ENCODE data around the gene PATZ1. TPM values are rescaled to one million over a fixed set of nuclear protein-coding genes. Genes with fewer than 3 reads are reported as not detected.

PATZ1 gene
- total RNA-seq, 1 experiment from 2014 or later, result 120 TPM

- no peaks in the 10 kb centered on the region; the same call in 1 of the 2 replicates for H3K4me1 ChIP-seq (ENCODE audit: insufficient read depth, low read length)
- no peak within 1 kb of the TSS for H2BK5ac ChIP-seq (ENCODE audit: insufficient read length, low read length)
- peaks cover 19 to 26% of the 10 kb centered on the region in 2 experiments for H3K4me1 Mint-ChIP-seq
- H3K79me2 ChIP-seq (ENCODE audit: insufficient read depth, low read length), result no peaks in the 10 kb centered on the region
- H4K5ac ChIP-seq (ENCODE audit: insufficient read length, low read depth, low read length), result no peak within 1 kb of the TSS
- no peak within 1 kb of the TSS for H3K4ac ChIP-seq (ENCODE audit: low read depth, low read length)
- peak within 1 kb of the TSS; percentile 68 to 95 (median 72); a peak in 6 of 7 replicates for H3K27ac Mint-ChIP-seq
- peak within 1 kb of the TSS; percentile 72 for H3K4me2 ChIP-seq (ENCODE audit: insufficient read depth, insufficient read length, low read length)
- H3K4me3 Mint-ChIP-seq, result peak within 1 kb of the TSS; percentile 69 to 82
- no peak within 1 kb of the TSS for H3K14ac ChIP-seq (ENCODE audit: insufficient read depth, low read length)
- no peaks in the 10 kb centered on the region; a peak in 1 of 7 replicates for H3K36me3 Mint-ChIP-seq (ENCODE audit: insufficient read depth in 1 of 3, low read depth in 3 of 3)
- no peak within 1 kb of the TSS for H3K18ac ChIP-seq (ENCODE audit: insufficient read length, low read depth, low read length)
- no peak within 1 kb of the TSS for H3T11ph ChIP-seq (ENCODE audit: low read length)
- H2BK20ac ChIP-seq (ENCODE audit: low read depth, low read length, poor library complexity, severe bottlenecking), result no peak within 1 kb of the TSS
- H3K9me3 Mint-ChIP-seq, result no peaks in the 10 kb centered on the region; a peak in 1 of 5 replicates
- no peak within 1 kb of the TSS for H3K23ac ChIP-seq (ENCODE audit: insufficient read length, low read depth, low read length)
- peak within 1 kb of the TSS; percentile 7 for H3K27ac ChIP-seq (ENCODE audit: insufficient read length, low read depth, low read length)
- peak within 1 kb of the TSS; percentile 34 for H3K9ac ChIP-seq (ENCODE audit: extremely low read depth, insufficient read length, low read length)
- no CpG with 5 or more reads among the region's 19 CpGs for WGBS (ENCODE audit: extremely low coverage, insufficient read length, low lambda C conversion rate)
- no peak within 1 kb of the TSS for H2BK15ac ChIP-seq (ENCODE audit: low read depth, low read length)
- H3K23me2 ChIP-seq (ENCODE audit: insufficient read length, low read depth, low read length, poor library complexity, severe bottlenecking), result peaks cover 11% of the 10 kb centered on the region
- H3K27me3 Mint-ChIP-seq (ENCODE audit: low read depth), result peaks cover 25% of the 10 kb centered on the region
- no peaks in the 10 kb centered on the region for H3K9me3 ChIP-seq (ENCODE audit: control insufficient read depth, low read depth, low read length)
- no peak within 1 kb of the TSS for H4K8ac ChIP-seq (replicated peaks; ENCODE audit: insufficient read length, low read depth, low read length)
- peak; percentile 93 for DNase-seq
- no peaks in the 10 kb centered on the region for H3K79me1 ChIP-seq (ENCODE audit: insufficient read depth, low read depth, low read length, poor library complexity, severe bottlenecking)
- peaks cover 2% of the 10 kb centered on the region; the same call in 1 of the 2 replicates for H3K27me3 ChIP-seq (ENCODE audit: insufficient read depth, low read length)
- no peak within 1 kb of the TSS for H2AK5ac ChIP-seq (ENCODE audit: insufficient read length, low read length)
- H4K91ac ChIP-seq (ENCODE audit: insufficient read length, low read depth, low read length), result no peak within 1 kb of the TSS
- H4K20me1 ChIP-seq (ENCODE audit: control insufficient read depth, insufficient read depth, insufficient read length), result no peaks in the 10 kb centered on the region
- H2AFZ ChIP-seq (ENCODE audit: low read length), result no peak within 1 kb of the TSS
- H3K56ac ChIP-seq (ENCODE audit: insufficient read length, low read depth, low read length), result no peak within 1 kb of the TSS
- no peak within 1 kb of the TSS for H2BK120ac ChIP-seq (ENCODE audit: low read depth, low read length, poor library complexity, severe bottlenecking)
- peak; percentile 53 for TF ChIP-seq CTCF (conservative IDR thresholded peaks at IDR 0.05)
- peak within 1 kb of the TSS; percentile 17 for H2BK12ac ChIP-seq (ENCODE audit: insufficient read length, low read depth, low read length)
These were observed 53.7 kb downstream of the PATZ1 start, which contains the start of gene PIK3IP1 for GRCh38 chr22:31292236-31292989. PIK3IP1 (minus strand) TSS chr22:31292488; CDS start chr22:31292344, 144 bp downstream.
